Activated T-helper 2 cell treated with anti-CD3 and anti-CD28 coated beads, Interferon-gamma antibody, Interleukin-2, Interleukin-4, amounts not matched to agents 10 μg/mL and 5 μg/mL and 100 μg/mL, durations not matched to agents 14 hours and 24 hours and 36 hours (primary cell): ENCODE data around the gene OR2AE1. TPM values are rescaled to one million over a fixed set of nuclear protein-coding genes. Genes with fewer than 3 reads are reported as not detected.
"Not testable (repeated sequence)": the region's sequence is repeated elsewhere in the genome, so short reads cannot be mapped to it uniquely, and the experiment has no call there.

Experiments
- DNase-seq: peaks from one replicate; pipeline ENCODE4 v3.0.0; 2021; ENCODE audit warnings: low spot score
- H3K27ac Mint-ChIP-seq: one replicate; pipeline ENCODE4 v1.8.0; 2021; ENCODE audit warnings: mixed read lengths
- H3K27me3 Mint-ChIP-seq: one replicate; pipeline ENCODE4 v1.8.0; 2021; ENCODE audit warnings: low read depth, mixed read lengths
- H3K36me3 Mint-ChIP-seq: one replicate; pipeline ENCODE4 v1.8.0; 2021; ENCODE audit warnings: low read depth, mixed read lengths
- H3K4me1 Mint-ChIP-seq: one replicate; pipeline ENCODE4 v1.8.0; 2021; ENCODE audit warnings: low read depth, mixed read lengths
- H3K4me3 Mint-ChIP-seq: one replicate; pipeline ENCODE4 v1.8.0; 2021; ENCODE audit warnings: low read depth, mild to moderate bottlenecking, moderate library complexity, mixed read lengths
- H3K9me3 Mint-ChIP-seq: one replicate; pipeline ENCODE4 v1.8.0; 2021; ENCODE audit warnings: mixed read lengths
- intact Hi-C: fragments of 100-400 bp; cut with micrococcal nuclease; formaldehyde crosslinking; loops from one replicate; pipeline ENCODE4 v1.15.1; 2023
- total RNA-seq: library from RNA; stranded (reverse); gene quantifications from 2 replicates; pipeline ENCODE4 v1.2.3, GENCODE V29; 2022

The OR2AE1 gene
- total RNA-seq, 1 donor from 2014 or later: 0.23 TPM

- H3K27ac Mint-ChIP-seq: no peak overlapping the region
- H3K36me3 Mint-ChIP-seq: peaks cover 61% of the 10 kb centered on the region
- peaks cover 6% of the 10 kb centered on the region for H3K4me1 Mint-ChIP-seq
- no peak for DNase-seq
- no peak overlapping the region for H3K4me3 Mint-ChIP-seq
- no peaks in the 10 kb centered on the region for H3K27me3 Mint-ChIP-seq
- peaks cover 7% of the 10 kb centered on the region for H3K9me3 Mint-ChIP-seq
- intact Hi-C loops: no loop called here
Observed at GRCh38 chr7:99894738-99895137, 17.9 kb upstream of the OR2AE1 start.

- Mint-ChIP-seq H3K4me3 (no peak overlapping the region), H3K4me1 (peaks cover 6% of the 10 kb centered on the region), H3K27ac (no peak overlapping the region), H3K36me3 (peaks cover 55% of the 10 kb centered on the region), H3K27me3 (no peaks in the 10 kb centered on the region), H3K9me3 (peaks cover 8% of the 10 kb centered on the region)
- intact Hi-C loops: no loop called here
- no peak for DNase-seq
Observed at GRCh38 chr7:99893280-99893679, 16.4 kb upstream of the OR2AE1 start.

- H3K4me1 Mint-ChIP-seq, H3K9me3 Mint-ChIP-seq, intact Hi-C loops, H3K27ac Mint-ChIP-seq, DNase-seq, H3K4me3 Mint-ChIP-seq, H3K27me3 Mint-ChIP-seq: not testable (repeated sequence)
- H3K36me3 Mint-ChIP-seq: peaks cover 48% of the 10 kb centered on the region
Observed at GRCh38 chr7:99890348-99890747, 13.5 kb upstream of the OR2AE1 start.

GRCh38 chr7:99888366-99888765, 11.5 kb upstream of the OR2AE1 start:
- H3K27me3 Mint-ChIP-seq, H3K4me1 Mint-ChIP-seq, intact Hi-C loops, DNase-seq, H3K27ac Mint-ChIP-seq, H3K4me3 Mint-ChIP-seq, H3K9me3 Mint-ChIP-seq: not testable (repeated sequence)
- H3K36me3 Mint-ChIP-seq: peaks cover 47% of the 10 kb centered on the region

GRCh38 chr7:99881370-99881769, 4.5 kb upstream of the OR2AE1 start:
- DNase-seq: no peak
- Mint-ChIP-seq H3K4me3 (no peak overlapping the region), H3K4me1 (no peaks in the 10 kb centered on the region)

GRCh38 chr7:99876491-99876890, 342 bp downstream of the OR2AE1 start:
- H3K27ac Mint-ChIP-seq: no peak overlapping the region
- intact Hi-C loops: no loop called here
- no peak overlapping the region for H3K4me3 Mint-ChIP-seq
- H3K9me3 Mint-ChIP-seq: no peaks in the 10 kb centered on the region
- no peaks in the 10 kb centered on the region for H3K4me1 Mint-ChIP-seq
- no peaks in the 10 kb centered on the region for H3K36me3 Mint-ChIP-seq
- DNase-seq: no peak
- H3K27me3 Mint-ChIP-seq: no peaks in the 10 kb centered on the region

More at GRCh38 chr7:99881370-99881769, 4.5 kb upstream of the OR2AE1 start:
- Mint-ChIP-seq H3K9me3 (no peaks in the 10 kb centered on the region), H3K27me3 (no peaks in the 10 kb centered on the region), H3K27ac (no peak overlapping the region), H3K36me3 (peaks cover 3% of the 10 kb centered on the region)
- intact Hi-C loops: no loop called here

- H3K9me3 Mint-ChIP-seq: no peaks in the 10 kb centered on the region
- DNase-seq: no peak
- no peaks in the 10 kb centered on the region for H3K4me1 Mint-ChIP-seq
- H3K27me3 Mint-ChIP-seq: peaks cover 23% of the 10 kb centered on the region
- intact Hi-C loops: no loop called here
- no peak overlapping the region for H3K27ac Mint-ChIP-seq
- no peak overlapping the region for H3K4me3 Mint-ChIP-seq
- H3K36me3 Mint-ChIP-seq: no peaks in the 10 kb centered on the region
Observed at GRCh38 chr7:99868246-99868645, 8.6 kb downstream of the OR2AE1 start.

- H3K4me1 Mint-ChIP-seq, intact Hi-C loops, H3K27ac Mint-ChIP-seq, DNase-seq, H3K9me3 Mint-ChIP-seq, H3K4me3 Mint-ChIP-seq, H3K36me3 Mint-ChIP-seq: not testable (repeated sequence)
- H3K27me3 Mint-ChIP-seq: peaks cover 25% of the 10 kb centered on the region
Observed at GRCh38 chr7:99867477-99867876, 9.4 kb downstream of the OR2AE1 start.

- peaks cover 25% of the 10 kb centered on the region for H3K27me3 Mint-ChIP-seq
Observed at GRCh38 chr7:99863847-99864440, 12.9 kb downstream of the OR2AE1 start.

GRCh38 chr7:99860281-99861127, 16.3 kb downstream of the OR2AE1 start:
- H3K9me3 Mint-ChIP-seq: no peaks in the 10 kb centered on the region
- H3K4me1 Mint-ChIP-seq: no peaks in the 10 kb centered on the region
- no peak overlapping the region for H3K27ac Mint-ChIP-seq
- intact Hi-C loops: no loop called here
- peaks cover 4% of the 10 kb centered on the region for H3K27me3 Mint-ChIP-seq
- DNase-seq: no peak
- H3K4me3 Mint-ChIP-seq: no peak overlapping the region
- no peaks in the 10 kb centered on the region for H3K36me3 Mint-ChIP-seq

More at GRCh38 chr7:99863847-99864440, 12.9 kb downstream of the OR2AE1 start:
- Mint-ChIP-seq H3K4me1 (no peaks in the 10 kb centered on the region), H3K36me3 (no peaks in the 10 kb centered on the region), H3K9me3 (no peaks in the 10 kb centered on the region), H3K4me3 (no peak overlapping the region), H3K27ac (no peak overlapping the region)
- intact Hi-C loops: no loop called here
- DNase-seq: no peak

- Mint-ChIP-seq H3K9me3 (no peaks in the 10 kb centered on the region), H3K27ac (no peak overlapping the region), H3K36me3 (no peaks in the 10 kb centered on the region), H3K4me1 (no peaks in the 10 kb centered on the region), H3K27me3 (peaks cover 17% of the 10 kb centered on the region), H3K4me3 (no peak overlapping the region)
- intact Hi-C loops: no loop called here
- no peak for DNase-seq
Observed at GRCh38 chr7:99855236-99855635, 21.6 kb downstream of the OR2AE1 start.

- Mint-ChIP-seq H3K27ac (no peak overlapping the region), H3K9me3 (no peaks in the 10 kb centered on the region), H3K27me3 (peaks cover 17% of the 10 kb centered on the region), H3K4me3 (no peak overlapping the region), H3K36me3 (no peaks in the 10 kb centered on the region), H3K4me1 (no peaks in the 10 kb centered on the region)
- intact Hi-C loops: no loop called here
- no peak for DNase-seq
Observed at GRCh38 chr7:99848420-99849216, 28.2 kb downstream of the OR2AE1 start.

- no peak for DNase-seq
- Mint-ChIP-seq H3K4me3 (no peak overlapping the region), H3K4me1 (no peaks in the 10 kb centered on the region), H3K36me3 (no peaks in the 10 kb centered on the region), H3K27ac (no peak overlapping the region), H3K9me3 (no peaks in the 10 kb centered on the region), H3K27me3 (peaks cover 18% of the 10 kb centered on the region)
- intact Hi-C loops: no loop called here
Observed at GRCh38 chr7:99844328-99844727, 32.5 kb downstream of the OR2AE1 start.
